Measurements from ENCODE around the gene NEDD4.
A peak's percentile ranks its signal among the peaks of the same experiment; 100 is the strongest.

DNA sequence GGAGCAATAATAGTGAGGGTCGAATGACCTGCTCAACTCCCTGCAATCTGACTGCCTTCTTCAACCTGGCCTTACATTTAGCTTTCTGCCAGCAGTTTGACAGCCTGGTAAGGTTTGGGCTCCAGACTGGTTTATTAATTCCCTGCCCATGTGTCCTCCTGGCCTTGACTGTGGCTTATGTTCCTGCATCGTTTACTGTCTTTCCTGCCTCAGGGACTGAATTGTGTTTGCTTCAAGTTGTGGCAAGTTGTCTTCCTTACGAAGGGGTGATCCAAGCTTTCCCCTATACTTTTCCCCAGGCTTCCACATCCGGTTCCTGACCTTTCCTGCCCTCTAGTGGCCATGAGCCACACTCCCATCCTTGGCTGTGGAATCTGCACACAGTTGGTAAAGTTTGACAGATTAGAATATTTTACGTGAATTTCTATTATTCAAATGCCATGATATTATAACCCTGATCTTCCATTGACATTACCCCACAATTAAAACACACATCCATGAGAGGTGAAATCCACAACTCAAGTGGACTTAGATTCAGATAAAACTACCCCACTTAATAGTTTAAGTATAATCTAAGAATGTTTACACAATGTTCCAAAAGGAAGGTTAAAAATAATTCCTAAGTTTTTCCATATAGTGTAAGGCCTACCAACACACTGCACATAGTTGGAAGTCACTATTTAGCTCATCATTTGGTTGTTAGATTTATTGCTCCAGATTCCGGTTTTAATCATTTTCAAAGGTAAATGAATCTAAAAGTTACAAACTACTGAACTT lies 95.7 kb downstream of the NEDD4 start:
- no peak for TF ChIP-seq EP300 (IDR thresholded peaks at IDR 0.05; ENCODE audit: borderline replicate concordance in 1 of 2, low read depth in 1 of 2, low read length in 1 of 2)
- TF ChIP-seq, protein P1, sequence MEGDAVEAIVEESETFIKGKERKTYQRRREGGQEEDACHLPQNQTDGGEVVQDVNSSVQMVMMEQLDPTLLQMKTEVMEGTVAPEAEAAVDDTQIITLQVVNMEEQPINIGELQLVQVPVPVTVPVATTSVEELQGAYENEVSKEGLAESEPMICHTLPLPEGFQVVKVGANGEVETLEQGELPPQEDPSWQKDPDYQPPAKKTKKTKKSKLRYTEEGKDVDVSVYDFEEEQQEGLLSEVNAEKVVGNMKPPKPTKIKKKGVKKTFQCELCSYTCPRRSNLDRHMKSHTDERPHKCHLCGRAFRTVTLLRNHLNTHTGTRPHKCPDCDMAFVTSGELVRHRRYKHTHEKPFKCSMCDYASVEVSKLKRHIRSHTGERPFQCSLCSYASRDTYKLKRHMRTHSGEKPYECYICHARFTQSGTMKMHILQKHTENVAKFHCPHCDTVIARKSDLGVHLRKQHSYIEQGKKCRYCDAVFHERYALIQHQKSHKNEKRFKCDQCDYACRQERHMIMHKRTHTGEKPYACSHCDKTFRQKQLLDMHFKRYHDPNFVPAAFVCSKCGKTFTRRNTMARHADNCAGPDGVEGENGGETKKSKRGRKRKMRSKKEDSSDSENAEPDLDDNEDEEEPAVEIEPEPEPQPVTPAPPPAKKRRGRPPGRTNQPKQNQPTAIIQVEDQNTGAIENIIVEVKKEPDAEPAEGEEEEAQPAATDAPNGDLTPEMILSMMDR (IDR thresholded peaks at IDR 0.05) = peak; percentile 95
- no peak for TF ChIP-seq NFIC (IDR thresholded peaks at IDR 0.05; ENCODE audit: borderline replicate concordance)
- TF ChIP-seq GABPA (IDR thresholded peaks at IDR 0.05; ENCODE audit: low read depth) = 0 out of 2 replicates have a peak, but pooled peaks have one; percentile 43
